ENCODE measurements around the gene IL31RA. TPM values are rescaled to one million over a fixed set of nuclear protein-coding genes. Genes with fewer than 3 reads are reported as not detected.
"Not testable (repeated sequence)": the region's sequence is repeated elsewhere in the genome, so short reads cannot be mapped to it uniquely, and the experiment has no call there.

The IL31RA gene
- total and polyA plus RNA-seq, 3 experiments from 2014 or later, result not detected

- H3K4me3 Mint-ChIP-seq, result no peak overlapping the region
- H3K9me3 Mint-ChIP-seq, result no peaks in the 10 kb centered on the region
- no peak overlapping the region for H3K27ac Mint-ChIP-seq
- Histone ChIP-seq H3K4me3 (ENCODE audit: low read length) (no peak overlapping the region), H3K27me3 (ENCODE audit: insufficient read depth, low read length, poor library complexity, severe bottlenecking) (no peaks in the 10 kb centered on the region), H3K4me1 (ENCODE audit: insufficient read depth, low read length) (no peaks in the 10 kb centered on the region), H3K36me3 (ENCODE audit: insufficient read depth, low read length) (no peaks in the 10 kb centered on the region), H3K27ac (ENCODE audit: low read depth, low read length) (no peak overlapping the region), H3K9me3 (ENCODE audit: low read length) (no peaks in the 10 kb centered on the region)
- DNase-seq, result no peak
- POLR2A ChIA-PET, result interaction anchor here (1.0 kb wide), 1 partner anchor 9 kb away, joined by 3 read pairs; no protein-coding TSS in a partner anchor
- peaks cover 0 to 4% (median 0%) of the 10 kb centered on the region in 3 donors for H3K36me3 Mint-ChIP-seq
- peaks cover 0 to 2% of the 10 kb centered on the region in 2 donors for H3K27me3 Mint-ChIP-seq
- CTCF ChIA-PET, result interaction anchor here (1.0 kb wide), 1 partner anchor 905 kb away, joined by 3 read pairs; no protein-coding TSS in a partner anchor
- H3K4me1 Mint-ChIP-seq, result no peaks in the 10 kb centered on the region
These were observed 81.5 kb downstream of the IL31RA start for GRCh38 chr5:55932700-55933099.

- no peaks in the 10 kb centered on the region for H3K4me1 ChIP-seq (ENCODE audit: insufficient read depth, low read length)
- peaks cover 0 to 7% (median 0%) of the 10 kb centered on the region in 3 donors for H3K36me3 Mint-ChIP-seq
- POLR2A ChIA-PET, result no interaction called here
- peak overlapping the region in 2 of 8 donors; percentile 12 to 15 for H3K27ac Mint-ChIP-seq
- H3K4me1 Mint-ChIP-seq, result no peaks in the 10 kb centered on the region
- no peak for DNase-seq
- H3K27me3 Mint-ChIP-seq, result peaks cover 0 to 2% of the 10 kb centered on the region in 2 donors
- H3K36me3 ChIP-seq (ENCODE audit: insufficient read depth, low read length), result no peaks in the 10 kb centered on the region
- H3K9me3 Mint-ChIP-seq, result no peaks in the 10 kb centered on the region
- no peak overlapping the region for H3K4me3 Mint-ChIP-seq
- H3K27ac ChIP-seq (ENCODE audit: low read depth, low read length), result no peak overlapping the region
- CTCF ChIA-PET, result interaction anchor here (1.0 kb wide), 1 partner anchor 904 kb away, joined by 3 read pairs; no protein-coding TSS in a partner anchor
- H3K27me3 ChIP-seq (ENCODE audit: insufficient read depth, low read length, poor library complexity, severe bottlenecking), result no peaks in the 10 kb centered on the region
- no peak overlapping the region for H3K4me3 ChIP-seq (ENCODE audit: low read length)
- H3K9me3 ChIP-seq (ENCODE audit: low read length), result no peaks in the 10 kb centered on the region
These were observed 82.4 kb downstream of the IL31RA start for GRCh38 chr5:55933377-55934114.

DNA sequence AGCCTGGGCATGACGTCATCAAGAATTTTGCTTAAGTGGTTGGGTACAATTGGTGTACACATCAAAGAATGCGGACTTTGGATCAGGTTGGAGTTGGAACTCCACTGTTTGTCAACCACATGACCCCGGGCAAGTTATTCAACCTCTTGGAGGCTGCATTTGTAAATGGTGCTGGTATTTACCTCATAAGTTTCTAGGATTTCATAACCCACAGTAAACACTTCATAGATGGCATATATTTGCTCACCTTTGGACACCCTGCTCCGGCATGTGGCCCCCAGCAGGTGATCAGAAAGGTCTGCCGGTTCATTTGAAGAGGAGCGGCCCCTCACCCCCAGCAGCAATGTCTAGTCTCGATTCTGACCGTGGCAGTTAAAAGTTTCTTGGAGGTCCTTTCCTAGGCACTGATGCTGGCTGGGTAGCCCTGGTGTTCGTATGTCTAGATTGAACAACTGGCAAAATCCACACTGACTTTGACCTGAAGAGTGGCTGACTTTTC, 83.0 kb downstream of the IL31RA start:
- no peak overlapping the region for H3K27ac ChIP-seq (ENCODE audit: low read depth, low read length)
- H3K4me3 ChIP-seq (ENCODE audit: low read length), result no peak overlapping the region
- Mint-ChIP-seq H3K27ac (peak overlapping the region in 1 of 8 donors; percentile 15), H3K4me3 (no peak overlapping the region), H3K4me1 (no peaks in the 10 kb centered on the region), H3K27me3 (peaks cover 0 to 2% of the 10 kb centered on the region in 2 donors), H3K9me3 (no peaks in the 10 kb centered on the region), H3K36me3 (peaks cover 0 to 11% (median 0%) of the 10 kb centered on the region in 3 donors)
- H3K36me3 ChIP-seq (ENCODE audit: insufficient read depth, low read length), result no peaks in the 10 kb centered on the region
- H3K27me3 ChIP-seq (ENCODE audit: insufficient read depth, low read length, poor library complexity, severe bottlenecking), result no peaks in the 10 kb centered on the region
- POLR2A ChIA-PET, result no interaction called here
- no peaks in the 10 kb centered on the region for H3K4me1 ChIP-seq (ENCODE audit: insufficient read depth, low read length)
- DNase-seq, result no peak
- CTCF ChIA-PET, result interaction anchor here (4.0 kb wide), 1 partner anchor 267 kb away, joined by 29 read pairs; no protein-coding TSS in a partner anchor
- H3K9me3 ChIP-seq (ENCODE audit: low read length), result no peaks in the 10 kb centered on the region

- no peak overlapping the region for H3K27ac ChIP-seq (ENCODE audit: low read depth, low read length)
- no peaks in the 10 kb centered on the region for H3K9me3 Mint-ChIP-seq
- H3K27me3 ChIP-seq (ENCODE audit: insufficient read depth, low read length, poor library complexity, severe bottlenecking), result no peaks in the 10 kb centered on the region
- H3K36me3 ChIP-seq (ENCODE audit: insufficient read depth, low read length), result peaks cover 3% of the 10 kb centered on the region
- ChIA-PET POLR2A (no interaction called here), CTCF (interaction anchor here (1.0 to 4.0 kb wide), 5 partner anchors 11 to 903 kb away, joined by 3 to 29 read pairs (median 4); no protein-coding TSS in a partner anchor)
- H3K27me3 Mint-ChIP-seq, result peaks cover 0 to 2% of the 10 kb centered on the region in 2 donors
- H3K9me3 ChIP-seq (ENCODE audit: low read length), result no peaks in the 10 kb centered on the region
- no peak overlapping the region for H3K27ac Mint-ChIP-seq
- H3K36me3 Mint-ChIP-seq, result peaks cover 0 to 15% (median 0%) of the 10 kb centered on the region in 3 donors
- H3K4me3 ChIP-seq (ENCODE audit: low read length), result no peak overlapping the region
- no peak overlapping the region for H3K4me3 Mint-ChIP-seq
- no peaks in the 10 kb centered on the region for H3K4me1 Mint-ChIP-seq
- no peaks in the 10 kb centered on the region for H3K4me1 ChIP-seq (ENCODE audit: insufficient read depth, low read length)
- DNase-seq, result no peak
These were observed 83.6 kb downstream of the IL31RA start for GRCh38 chr5:55934720-55935119.

GRCh38 chr5:55935371-55935770, 84.2 kb downstream of the IL31RA start:
- Histone ChIP-seq H3K4me3 (ENCODE audit: low read length) (no peak overlapping the region), H3K9me3 (ENCODE audit: low read length) (no peaks in the 10 kb centered on the region), H3K4me1 (ENCODE audit: insufficient read depth, low read length) (no peaks in the 10 kb centered on the region), H3K27ac (ENCODE audit: low read depth, low read length) (no peak overlapping the region), H3K27me3 (ENCODE audit: insufficient read depth, low read length, poor library complexity, severe bottlenecking) (no peaks in the 10 kb centered on the region), H3K36me3 (ENCODE audit: insufficient read depth, low read length) (peaks cover 7% of the 10 kb centered on the region)
- Mint-ChIP-seq H3K27ac (no peak overlapping the region), H3K4me1 (no peaks in the 10 kb centered on the region), H3K36me3 (peaks cover 0 to 19% (median 0%) of the 10 kb centered on the region in 3 donors), H3K27me3 (peaks cover 0 to 2% of the 10 kb centered on the region in 2 donors), H3K9me3 (no peaks in the 10 kb centered on the region), H3K4me3 (no peak overlapping the region)
- no peak for DNase-seq
- ChIA-PET POLR2A (no interaction called here), CTCF (interaction anchor here (1.0 to 4.0 kb wide), 8 partner anchors 10 to 903 kb away, joined by 3 to 29 read pairs (median 4); no protein-coding TSS in a partner anchor)

GRCh38 chr5:55936100-55936693, 85.0 kb downstream of the IL31RA start:
- DNase-seq, result peak; percentile 59 to 82 (median 64)
- Mint-ChIP-seq H3K27ac (peak overlapping the region in 1 of 8 donors; percentile 27), H3K9me3 (no peaks in the 10 kb centered on the region), H3K36me3 (peaks cover 0 to 26% (median under 1%) of the 10 kb centered on the region in 3 donors), H3K4me3 (no peak overlapping the region), H3K4me1 (no peaks in the 10 kb centered on the region), H3K27me3 (peaks cover 0 to 2% of the 10 kb centered on the region in 2 donors)
- H3K27me3 ChIP-seq (ENCODE audit: insufficient read depth, low read length, poor library complexity, severe bottlenecking), result no peaks in the 10 kb centered on the region
- ChIA-PET CTCF (interaction anchor here (0.6 to 4.0 kb wide), 18 partner anchors 9 to 1323 kb away, joined by 3 to 29 read pairs (median 4); no protein-coding TSS in a partner anchor), POLR2A (interaction anchor here (0.6 kb wide), 1 partner anchor 65 kb away, joined by 3 read pairs; no protein-coding TSS in a partner anchor)
- H3K27ac ChIP-seq (ENCODE audit: low read depth, low read length), result no peak overlapping the region
- H3K4me1 ChIP-seq (ENCODE audit: insufficient read depth, low read length), result no peaks in the 10 kb centered on the region
- no peaks in the 10 kb centered on the region for H3K9me3 ChIP-seq (ENCODE audit: low read length)
- H3K36me3 ChIP-seq (ENCODE audit: insufficient read depth, low read length), result peaks cover 9% of the 10 kb centered on the region
- H3K4me3 ChIP-seq (ENCODE audit: low read length), result no peak overlapping the region

DNA sequence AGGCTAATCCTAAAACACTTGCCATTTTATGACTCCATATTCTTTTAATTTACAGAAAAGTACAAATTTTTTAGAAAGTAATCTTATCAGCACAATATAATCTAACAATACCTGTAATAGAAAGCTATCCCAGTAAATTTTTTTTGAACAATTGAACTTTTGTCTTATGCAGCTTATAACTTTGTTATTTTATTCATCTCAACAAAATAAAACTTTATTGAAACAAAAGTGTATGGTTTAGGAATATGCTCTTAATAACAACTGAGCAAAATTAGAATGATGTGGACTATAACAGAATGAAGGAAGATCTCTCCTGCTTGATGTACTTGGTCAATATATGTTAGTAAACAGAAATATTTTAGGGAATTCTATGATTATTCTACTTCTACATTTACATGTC, 86.4 kb downstream of the IL31RA start:
- H3K27me3 ChIP-seq (ENCODE audit: insufficient read depth, low read length, poor library complexity, severe bottlenecking); POLR2A ChIA-PET; H3K4me3 Mint-ChIP-seq; DNase-seq; H3K4me1 Mint-ChIP-seq; H3K27ac ChIP-seq (ENCODE audit: low read depth, low read length); H3K9me3 Mint-ChIP-seq; H3K4me1 ChIP-seq (ENCODE audit: insufficient read depth, low read length); H3K9me3 ChIP-seq (ENCODE audit: low read length); H3K27me3 Mint-ChIP-seq; H3K4me3 ChIP-seq (ENCODE audit: low read length): not testable (repeated sequence)
- H3K36me3 Mint-ChIP-seq, result peaks cover 0 to 39% (median 3%) of the 10 kb centered on the region in 3 donors
- H3K27ac Mint-ChIP-seq, result peak overlapping the region in 1 of 8 donors; percentile 22
- H3K36me3 ChIP-seq (ENCODE audit: insufficient read depth, low read length), result peaks cover 22% of the 10 kb centered on the region
- CTCF ChIA-PET, result interaction anchor here (1.5 to 4.0 kb wide), 4 partner anchors 17 to 900 kb away, joined by 4 to 29 read pairs (median 15); no protein-coding TSS in a partner anchor

DNA sequence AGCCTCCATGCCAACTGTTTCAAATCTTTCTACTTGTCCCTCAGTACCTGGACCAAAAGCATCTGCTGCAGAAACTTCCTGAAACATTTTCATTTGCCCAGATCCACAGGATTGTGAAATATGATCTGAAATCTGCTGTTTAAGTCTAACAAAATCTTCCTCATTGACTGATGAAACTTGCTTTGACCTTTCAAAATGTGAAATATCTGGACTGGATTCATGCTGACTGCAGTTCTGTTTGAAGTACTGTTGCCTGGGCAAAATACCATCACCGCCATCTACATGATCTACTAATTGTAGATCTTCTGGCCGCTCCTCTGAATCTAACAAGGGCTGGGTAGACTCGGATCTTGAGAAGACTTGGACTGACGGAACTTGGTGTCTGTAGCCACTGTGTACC, 90.0 kb downstream of the IL31RA start:
- H3K27me3 Mint-ChIP-seq; CTCF ChIA-PET; H3K9me3 Mint-ChIP-seq; H3K4me1 ChIP-seq (ENCODE audit: insufficient read depth, low read length); H3K27ac ChIP-seq (ENCODE audit: low read depth, low read length); H3K27me3 ChIP-seq (ENCODE audit: insufficient read depth, low read length, poor library complexity, severe bottlenecking); H3K4me3 Mint-ChIP-seq; POLR2A ChIA-PET; H3K4me1 Mint-ChIP-seq; H3K9me3 ChIP-seq (ENCODE audit: low read length); H3K4me3 ChIP-seq (ENCODE audit: low read length); DNase-seq: not testable (repeated sequence)
- peaks cover 28% of the 10 kb centered on the region for H3K36me3 ChIP-seq (ENCODE audit: insufficient read depth, low read length)
- Mint-ChIP-seq H3K27ac (peak overlapping the region in 2 of 8 donors; percentile 10 to 70), H3K36me3 (peaks cover 6 to 61% (median 14%) of the 10 kb centered on the region in 3 donors)

Measured in CD8-positive, alpha-beta memory T cell (primary cell).